GM18858 (cell line): ENCODE measurements around the gene NF1.
"Not testable (repeated sequence)": the region's sequence is repeated elsewhere in the genome, so short reads cannot be mapped to it uniquely, and the experiment has no call there.

Experiments used
- ATAC-seq: cut with Tn5 transposase; IDR thresholded peaks from one replicate; pipeline ENCODE4 v1.9.1; 2021; ENCODE audit not compliant: unreplicated experiment

The NF1 gene

GRCh38 chr17:31320241-31320640 lies 225.5 kb downstream of the NF1 start:
- no peak for ATAC-seq

- no peak for ATAC-seq
Observed at GRCh38 chr17:31320791-31321190, 226.0 kb downstream of the NF1 start.

GRCh38 chr17:31321481-31321880 lies 226.7 kb downstream of the NF1 start, which contains the start of gene EVI2A:
EVI2A (minus strand) TSS chr17:31321622; CDS start chr17:31319013, 2,609 bp downstream.
- no peak for ATAC-seq

- ATAC-seq = no peak
Observed at GRCh38 chr17:31321966-31322365, 227.2 kb downstream of the NF1 start.

- no peak for ATAC-seq
Observed at GRCh38 chr17:31323551-31323950, 228.8 kb downstream of the NF1 start.

- ATAC-seq = no peak
Observed at GRCh38 chr17:31327534-31328159, 232.9 kb downstream of the NF1 start.

GRCh38 chr17:31328160-31328535 lies 233.4 kb downstream of the NF1 start:
- ATAC-seq = no peak

- no peak for ATAC-seq
Observed at GRCh38 chr17:31329221-31329620, 234.4 kb downstream of the NF1 start.

- ATAC-seq = no peak
Observed at GRCh38 chr17:31339906-31340661, 245.3 kb downstream of the NF1 start.

GRCh38 chr17:31345191-31345747 lies 250.5 kb downstream of the NF1 start:
- not testable (repeated sequence) for ATAC-seq

GRCh38 chr17:31349454-31349853 lies 254.7 kb downstream of the NF1 start:
- ATAC-seq = no peak

GRCh38 chr17:31355935-31356334 lies 261.2 kb downstream of the NF1 start:
- no peak for ATAC-seq

- ATAC-seq = no peak
Observed at GRCh38 chr17:31357091-31357490, 262.3 kb downstream of the NF1 start.

GRCh38 chr17:31357839-31358394 lies 263.1 kb downstream of the NF1 start:
- no peak for ATAC-seq

- ATAC-seq = no peak
Observed at GRCh38 chr17:31364012-31364411, 269.2 kb downstream of the NF1 start.

- ATAC-seq = no peak
Observed at GRCh38 chr17:31366088-31366487, 271.3 kb downstream of the NF1 start.

- no peak for ATAC-seq
Observed at GRCh38 chr17:31369266-31369665, 274.5 kb downstream of the NF1 start.

- no peak for ATAC-seq
Observed at GRCh38 chr17:31371511-31372097, 276.8 kb downstream of the NF1 start.

- no peak for ATAC-seq
Observed at GRCh38 chr17:31373150-31374093, 278.6 kb downstream of the NF1 start.

GRCh38 chr17:31374094-31374447 lies 279.3 kb downstream of the NF1 start:
- ATAC-seq = no peak

GRCh38 chr17:31374503-31374902 lies 279.7 kb downstream of the NF1 start:
- no peak for ATAC-seq
